KG1 (cell line): ENCODE measurements around the gene RASGRF2.

ENCODE experiments used
- DNase-seq: peaks from one replicate; lab custom pipeline; 2025; lab: John Stamatoyannopoulos, UW

The RASGRF2 gene

GRCh38 chr5:81177061-81177460, 216.9 kb downstream of the RASGRF2 start:
- no peak for DNase-seq

GRCh38 chr5:81179959-81180358, 219.8 kb downstream of the RASGRF2 start:
- DNase-seq: no peak

- no peak for DNase-seq
Measured at GRCh38 chr5:81180780-81181460, 220.8 kb downstream of the RASGRF2 start.

- DNase-seq: no peak
Measured at GRCh38 chr5:81181576-81182316, 221.6 kb downstream of the RASGRF2 start.

- DNase-seq: no peak
Measured at GRCh38 chr5:81182396-81183390, 222.5 kb downstream of the RASGRF2 start.

GRCh38 chr5:81183811-81184748, 223.9 kb downstream of the RASGRF2 start:
- no peak for DNase-seq

GRCh38 chr5:81184749-81185110, 224.6 kb downstream of the RASGRF2 start:
- DNase-seq: no peak

- no peak for DNase-seq
Measured at GRCh38 chr5:81187885-81188284, 227.7 kb downstream of the RASGRF2 start.

- no peak for DNase-seq
Measured at GRCh38 chr5:81188962-81189361, 228.8 kb downstream of the RASGRF2 start.

- DNase-seq: no peak
Measured at GRCh38 chr5:81189875-81190498, 229.8 kb downstream of the RASGRF2 start.

GRCh38 chr5:81191726-81192372, 231.7 kb downstream of the RASGRF2 start:
- DNase-seq: no peak

- no peak for DNase-seq
Measured at GRCh38 chr5:81192373-81192750, 232.2 kb downstream of the RASGRF2 start.

GRCh38 chr5:81194633-81195334, 234.6 kb downstream of the RASGRF2 start:
- DNase-seq: peak; percentile 85

- no peak for DNase-seq
Measured at GRCh38 chr5:81195335-81195929, 235.3 kb downstream of the RASGRF2 start.

- no peak for DNase-seq
Measured at GRCh38 chr5:81202655-81203054, 242.5 kb downstream of the RASGRF2 start.

- no peak for DNase-seq
Measured at GRCh38 chr5:81203729-81204128, 243.6 kb downstream of the RASGRF2 start.

GRCh38 chr5:81204205-81204604, 244.0 kb downstream of the RASGRF2 start:
- no peak for DNase-seq

GRCh38 chr5:81205058-81205457, 244.9 kb downstream of the RASGRF2 start:
- DNase-seq: no peak

GRCh38 chr5:81207009-81207408, 246.8 kb downstream of the RASGRF2 start:
- DNase-seq: no peak
